Measurements from ENCODE around the gene KIT. TPM values are rescaled to one million over a fixed set of nuclear protein-coding genes. Genes with fewer than 3 reads are reported as not detected.

KIT gene
- total and polyA plus RNA-seq, 2 donors (not counting 1 experiment from before 2014, with no cell fraction given) = 0.01 TPM; not detected in 1

DNA sequence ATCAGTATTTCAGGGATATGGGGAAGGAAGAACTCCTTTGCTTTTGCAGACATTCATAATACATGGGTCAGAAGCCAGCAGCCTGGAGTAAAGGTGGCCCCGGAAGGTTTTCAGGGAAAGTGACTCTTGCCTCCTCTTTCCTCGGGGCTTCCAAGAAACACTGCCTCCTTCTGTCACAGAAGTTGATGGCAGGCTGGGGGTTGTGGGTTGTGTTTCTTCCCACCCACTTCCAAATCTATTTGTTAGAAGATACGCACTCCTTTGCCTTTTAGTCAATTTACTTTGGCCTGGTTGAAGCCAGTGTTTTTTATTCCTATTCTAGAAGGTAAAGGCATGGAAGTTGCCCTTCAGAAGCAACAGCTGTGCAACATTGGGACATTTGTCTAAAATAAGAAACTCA lies 19.7 kb downstream of the KIT start:
- Histone ChIP-seq H3K27me3 (replicated peaks in 1 of 4; ENCODE audit: control extremely low read depth in 1 of 4, control insufficient read depth in 3 of 4, insufficient read depth in 4 of 4, low read length in 3 of 4) (peaks cover 0 to 7% (median 0%) of the 10 kb centered on the region in 4 experiments), H3K9ac (ENCODE audit: low read length) (no peak overlapping the region), H3K4me2 (replicated peaks; ENCODE audit: low read depth, low read length, poor library complexity, severe bottlenecking) (no peak overlapping the region), H3K79me2 (ENCODE audit: control insufficient read depth, insufficient read depth, low read length) (no peaks in the 10 kb centered on the region), H3K4me3 (ENCODE audit: control extremely low read depth in 1 of 5, extremely low read depth in 1 of 5, insufficient read depth in 1 of 5, low read depth in 2 of 5, low read length in 4 of 5) (no peak overlapping the region), H3K36me3 (replicated peaks in 1 of 2; ENCODE audit: control extremely low read depth in 1 of 2, control insufficient read depth in 1 of 2, extremely low read depth in 1 of 2, insufficient read depth in 2 of 2, low read length in 1 of 2) (no peaks in the 10 kb centered on the region), H4K20me1 (ENCODE audit: control insufficient read depth, insufficient read depth, low read length, poor library complexity, severe bottlenecking) (no peaks in the 10 kb centered on the region), H3K4me1 (ENCODE audit: control insufficient read depth in 2 of 2, insufficient read depth in 2 of 2, low read length in 2 of 2) (no peaks in the 10 kb centered on the region), H3K27ac (ENCODE audit: low read length in 2 of 2) (no peak overlapping the region), H3K9me3 (ENCODE audit: control extremely low read depth in 1 of 3, control insufficient read depth in 2 of 3, insufficient read depth in 1 of 3, low read length in 2 of 3) (no peaks in the 10 kb centered on the region), H2AFZ (ENCODE audit: insufficient read depth, low read depth, low read length, poor library complexity, severe bottlenecking) (no peak overlapping the region)
- WGBS (ENCODE audit: insufficient coverage) = no CpG with 5 or more reads among the region's 3 CpGs
- ChIA-PET CTCF (no interaction called here), POLR2A (no interaction called here)
- Mint-ChIP-seq H3K4me3 (no peak overlapping the region), H3K4me1 (no peaks in the 10 kb centered on the region), H3K27me3 (peaks cover 22% of the 10 kb centered on the region), H3K27ac (no peak overlapping the region), H3K9me3 (ENCODE audit: insufficient read depth) (no peaks in the 10 kb centered on the region)
- DNase-seq (no peak), ATAC-seq (ENCODE audit: low read depth) (no peak)
- intact Hi-C loops (cut with micrococcal nuclease) = no loop called here
- TF ChIP-seq EZH2 (IDR thresholded peaks at IDR 0.05; ENCODE audit: borderline replicate concordance, insufficient read depth, low read depth, low read length, poor library complexity, severe bottlenecking) = no peak
- no peak for TF ChIP-seq CTCF (IDR thresholded peaks at IDR 0.05)

DNA sequence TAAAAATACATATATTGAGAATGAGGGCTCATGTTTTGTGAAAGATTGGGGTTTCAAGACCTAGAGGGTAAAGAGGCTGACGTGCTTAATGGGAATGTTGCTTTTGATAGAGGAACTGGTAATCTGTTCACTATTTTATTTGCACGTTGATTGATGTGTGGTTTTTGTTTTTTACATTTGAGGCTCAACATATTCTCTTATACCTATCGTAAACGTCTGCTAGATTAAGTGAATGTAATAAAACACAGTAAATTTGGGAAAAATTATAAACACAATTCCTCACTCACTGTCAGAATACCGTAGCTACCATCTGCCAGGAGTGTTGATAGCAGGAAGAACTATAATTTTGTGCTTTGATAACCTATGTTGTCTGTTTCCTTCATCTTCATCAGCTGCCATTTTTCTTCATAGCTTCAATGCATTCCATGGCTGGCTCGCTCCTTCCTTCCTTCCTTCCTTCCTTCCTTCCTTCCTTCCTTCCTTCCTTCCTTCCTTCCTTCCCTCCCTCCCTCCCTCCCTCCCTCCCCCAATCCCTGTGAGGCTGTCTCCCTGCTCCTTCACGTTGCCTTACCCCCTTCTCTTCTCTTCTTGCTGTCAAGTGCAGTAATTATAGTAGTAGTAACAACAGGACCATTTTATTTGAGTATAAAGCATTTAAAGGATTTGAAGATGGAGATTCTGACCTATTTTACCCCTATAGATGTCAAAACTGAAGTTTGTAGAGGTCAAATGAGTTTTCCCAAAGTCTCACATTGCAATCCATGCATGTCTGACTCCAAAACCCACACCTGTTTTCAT lies 20.3 kb downstream of the KIT start:
- Histone ChIP-seq H3K4me1 (ENCODE audit: control insufficient read depth in 2 of 2, insufficient read depth in 2 of 2, low read length in 2 of 2) (peaks cover under 1 to 3% of the 10 kb centered on the region in 2 donors), H3K4me2 (replicated peaks; ENCODE audit: low read depth, low read length, poor library complexity, severe bottlenecking) (no peak overlapping the region), H2AFZ (ENCODE audit: insufficient read depth, low read depth, low read length, poor library complexity, severe bottlenecking) (no peak overlapping the region), H3K79me2 (ENCODE audit: control insufficient read depth, insufficient read depth, low read length) (no peaks in the 10 kb centered on the region), H3K4me3 (ENCODE audit: control extremely low read depth in 1 of 5, extremely low read depth in 1 of 5, insufficient read depth in 1 of 5, low read depth in 2 of 5, low read length in 4 of 5) (no peak overlapping the region), H4K20me1 (ENCODE audit: control insufficient read depth, insufficient read depth, low read length, poor library complexity, severe bottlenecking) (no peaks in the 10 kb centered on the region), H3K9me3 (ENCODE audit: control extremely low read depth in 1 of 3, control insufficient read depth in 2 of 3, insufficient read depth in 1 of 3, low read length in 2 of 3) (no peaks in the 10 kb centered on the region), H3K36me3 (replicated peaks in 1 of 2; ENCODE audit: control extremely low read depth in 1 of 2, control insufficient read depth in 1 of 2, extremely low read depth in 1 of 2, insufficient read depth in 2 of 2, low read length in 1 of 2) (no peaks in the 10 kb centered on the region), H3K9ac (ENCODE audit: low read length) (no peak overlapping the region), H3K27ac (ENCODE audit: low read length in 2 of 2) (no peak overlapping the region), H3K27me3 (replicated peaks in 1 of 4; ENCODE audit: control extremely low read depth in 1 of 4, control insufficient read depth in 3 of 4, insufficient read depth in 4 of 4, low read length in 3 of 4) (peaks cover 0 to 7% (median 0%) of the 10 kb centered on the region in 4 experiments)
- no peak for ATAC-seq (ENCODE audit: low read depth)
- peaks cover 2% of the 10 kb centered on the region for H3K4me1 Mint-ChIP-seq
- H3K9me3 Mint-ChIP-seq (ENCODE audit: insufficient read depth) = no peaks in the 10 kb centered on the region
- no peak for DNase-seq
- CTCF ChIA-PET = no interaction called here
- intact Hi-C loops (cut with micrococcal nuclease) = no loop called here
- no peak for TF ChIP-seq EZH2 (IDR thresholded peaks at IDR 0.05; ENCODE audit: borderline replicate concordance, insufficient read depth, low read depth, low read length, poor library complexity, severe bottlenecking)
- no peak for TF ChIP-seq CTCF (IDR thresholded peaks at IDR 0.05)
- WGBS (ENCODE audit: insufficient coverage) = no CpG with 5 or more reads among the region's 7 CpGs
- no peak overlapping the region for H3K27ac Mint-ChIP-seq
- H3K4me3 Mint-ChIP-seq = no peak overlapping the region
- H3K27me3 Mint-ChIP-seq = peaks cover 22% of the 10 kb centered on the region
- POLR2A ChIA-PET = no interaction called here
